ENCODE data around the gene CHTOP.

DNA sequence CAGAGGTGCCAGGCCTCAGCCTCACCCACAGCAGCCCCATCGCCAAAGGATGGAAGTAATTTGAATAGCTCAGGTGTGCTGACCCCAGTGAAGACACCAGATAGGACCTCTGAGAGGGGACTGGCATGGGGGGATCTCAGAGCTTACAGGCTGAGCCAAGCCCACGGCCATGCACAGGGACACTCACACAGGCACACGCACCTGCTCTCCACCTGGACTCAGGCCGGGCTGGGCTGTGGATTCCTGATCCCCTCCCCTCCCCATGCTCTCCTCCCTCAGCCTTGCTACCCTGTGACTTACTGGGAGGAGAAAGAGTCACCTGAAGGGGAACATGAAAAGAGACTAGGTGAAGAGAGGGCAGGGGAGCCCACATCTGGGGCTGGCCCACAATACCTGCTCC, 59.6 kb downstream of the CHTOP start:
- TF ChIP-seq POLR2AphosphoS5 (IDR thresholded peaks at IDR 0.05; ENCODE audit: low read depth, low read length) (no peak), POLR2A (IDR thresholded peaks at IDR 0.05; ENCODE audit: low read depth, low read length) (no peak), TAF1 (IDR thresholded peaks at IDR 0.05; ENCODE audit: borderline replicate concordance, low read depth, low read length) (no peak)

Measured in GM12892 (cell line).